H9 (cell line): ENCODE measurements around the gene DNAAF5. TPM values are rescaled to one million over a fixed set of nuclear protein-coding genes. Genes with fewer than 3 reads are reported as not detected.

Experiments
- DNase-seq: peaks from one replicate; pipeline ENCODE4 v3.0.0-alpha.2; 2017
- H2AFZ ChIP-seq: one replicate; pipeline ENCODE4 v1.6.1; 2013; ENCODE audit warnings: mild to moderate bottlenecking, low read length, control low read depth, moderate library complexity
- H2AK5ac ChIP-seq: 2 replicates; pipeline ENCODE4 v1.6.1; 2013; ENCODE audit warnings: low read length, control low read depth, mixed read lengths; ENCODE audit not compliant: insufficient read length
- H2BK120ac ChIP-seq: one replicate; pipeline ENCODE4 v1.6.1; 2013; ENCODE audit warnings: low read depth, mild to moderate bottlenecking, low read length, control low read depth, inconsistent platforms; ENCODE audit not compliant: poor library complexity, severe bottlenecking
- H2BK12ac ChIP-seq: 2 replicates; pipeline ENCODE4 v1.6.1; 2013; ENCODE audit warnings: low read length, control low read depth, mixed read lengths, low read depth; ENCODE audit not compliant: insufficient read length
- H2BK15ac ChIP-seq: 2 replicates; pipeline ENCODE4 v1.6.1; 2013; ENCODE audit warnings: low read depth, low read length, control low read depth
- H2BK20ac ChIP-seq: one replicate; pipeline ENCODE4 v1.6.1; 2013; ENCODE audit warnings: low read depth, mild to moderate bottlenecking, low read length, control low read depth, inconsistent platforms; ENCODE audit not compliant: poor library complexity, severe bottlenecking
- H2BK5ac ChIP-seq: 2 replicates; pipeline ENCODE4 v1.6.1; 2013; ENCODE audit warnings: low read length, control low read depth, mixed read lengths; ENCODE audit not compliant: insufficient read length
- H3K14ac ChIP-seq: 2 replicates; pipeline ENCODE4 v1.6.1; 2013; ENCODE audit warnings: low read length, control low read depth; ENCODE audit not compliant: insufficient read depth
- H3K18ac ChIP-seq: 2 replicates; pipeline ENCODE4 v1.6.1; 2013; ENCODE audit warnings: low read depth, mild to moderate bottlenecking, mixed read lengths, low read length, control low read depth; ENCODE audit not compliant: insufficient read length
- H3K23ac ChIP-seq: 2 replicates; pipeline ENCODE4 v1.6.1; 2013; ENCODE audit warnings: low read length, control low read depth, mixed read lengths, low read depth; ENCODE audit not compliant: insufficient read length
- H3K23me2 ChIP-seq: 2 replicates; pipeline ENCODE4 v1.6.1; 2013; ENCODE audit warnings: low read depth, mild to moderate bottlenecking, mixed read lengths, low read length, control low read depth; ENCODE audit not compliant: insufficient read length, poor library complexity, severe bottlenecking
- H3K27ac ChIP-seq: 2 replicates; pipeline ENCODE4 v1.5.1; 2013; ENCODE audit warnings: low read length, control low read depth, mixed read lengths, low read depth; ENCODE audit not compliant: insufficient read length
- H3K27me3 ChIP-seq: 2 replicates; pipeline ENCODE4 v1.6.1; 2013; ENCODE audit warnings: low read length, control low read depth, inconsistent platforms; ENCODE audit not compliant: insufficient read depth
- H3K4ac ChIP-seq: 2 replicates; pipeline ENCODE4 v1.6.1; 2013; ENCODE audit warnings: low read depth, mild to moderate bottlenecking, control low read depth, inconsistent platforms, low read length, moderate library complexity
- H3K4me1 ChIP-seq: 2 replicates; pipeline ENCODE4 v1.6.1; 2013; ENCODE audit warnings: low read length, control low read depth, inconsistent platforms; ENCODE audit not compliant: insufficient read depth
- H3K4me2 ChIP-seq: 2 replicates; pipeline ENCODE4 v1.6.1; 2013; ENCODE audit warnings: low read length, control low read depth, mixed read lengths; ENCODE audit not compliant: insufficient read length, insufficient read depth
- H3K56ac ChIP-seq: 2 replicates; pipeline ENCODE4 v1.6.1; 2013; ENCODE audit warnings: low read depth, mild to moderate bottlenecking, mixed read lengths, low read length, control low read depth; ENCODE audit not compliant: insufficient read length
- H3K79me1 ChIP-seq: 2 replicates; pipeline ENCODE4 v1.6.1; 2013; ENCODE audit warnings: low read depth, mild to moderate bottlenecking, moderate library complexity, low read length, control low read depth, inconsistent platforms; ENCODE audit not compliant: insufficient read depth, poor library complexity, severe bottlenecking
- H3K79me2 ChIP-seq: 2 replicates; pipeline ENCODE4 v1.6.1; 2013; ENCODE audit warnings: low read length, control low read depth, inconsistent platforms; ENCODE audit not compliant: insufficient read depth
- H3K9ac ChIP-seq: 2 replicates; pipeline ENCODE4 v1.6.1; 2013; ENCODE audit warnings: low read length, control low read depth, mixed read lengths; ENCODE audit not compliant: insufficient read length; ENCODE audit errors: extremely low read depth
- H3K9me3 ChIP-seq: one replicate; pipeline ENCODE4 v1.6.1; 2013; ENCODE audit warnings: low read depth, low read length, inconsistent platforms; ENCODE audit not compliant: control insufficient read depth
- H3T11ph ChIP-seq: one replicate; pipeline ENCODE4 v1.6.1; 2013; ENCODE audit warnings: mild to moderate bottlenecking, low read length, control low read depth, inconsistent platforms
- H4K20me1 ChIP-seq: one replicate; pipeline ENCODE4 v1.6.1; 2013; ENCODE audit not compliant: control insufficient read depth, insufficient read length, insufficient read depth
- H4K5ac ChIP-seq: 2 replicates; pipeline ENCODE4 v1.6.1; 2013; ENCODE audit warnings: low read depth, mild to moderate bottlenecking, mixed read lengths, low read length, control low read depth; ENCODE audit not compliant: insufficient read length
- H4K8ac ChIP-seq: replicated peaks from 2 replicates; pipeline ENCODE4 v1.6.1; 2013; ENCODE audit warnings: low read length, control low read depth, mixed read lengths, low read depth; ENCODE audit not compliant: insufficient read length
- H4K91ac ChIP-seq: 2 replicates; pipeline ENCODE4 v1.6.1; 2013; ENCODE audit warnings: low read depth, mild to moderate bottlenecking, moderate library complexity, mixed read lengths, low read length, control low read depth; ENCODE audit not compliant: insufficient read length
- H3K27ac Mint-ChIP-seq, 3 experiments: 2 replicates in 2 of 3; 3 replicates in 1 of 3; pipeline ENCODE4 v1.8.0; 2020 to 2021; ENCODE audit warnings: mixed read lengths in 3 of 3, mild to moderate bottlenecking in 1 of 3, moderate library complexity in 1 of 3
- H3K27me3 Mint-ChIP-seq: 2 replicates; pipeline ENCODE4 v1.8.0; 2021; ENCODE audit warnings: low read depth, mild to moderate bottlenecking, moderate library complexity, mixed read lengths
- H3K36me3 Mint-ChIP-seq, 3 experiments: 2 replicates in 2 of 3; 3 replicates in 1 of 3; pipeline ENCODE4 v1.8.0; 2020 to 2021; ENCODE audit warnings: low read depth in 3 of 3, mixed read lengths in 3 of 3; ENCODE audit not compliant: insufficient read depth in 1 of 3
- H3K4me1 Mint-ChIP-seq, 2 experiments: 2 replicates each; pipeline ENCODE4 v1.8.0; 2020; ENCODE audit warnings: mixed read lengths in 2 of 2
- H3K4me3 Mint-ChIP-seq, 2 experiments: 2 replicates in 1 of 2; 3 replicates in 1 of 2; pipeline ENCODE4 v1.8.0; 2020 to 2021; ENCODE audit warnings: mild to moderate bottlenecking in 2 of 2, mixed read lengths in 2 of 2, moderate library complexity in 1 of 2
- H3K9me3 Mint-ChIP-seq, 2 experiments: 2 replicates in 1 of 2; 3 replicates in 1 of 2; pipeline ENCODE4 v1.8.0; 2020; ENCODE audit warnings: mild to moderate bottlenecking in 2 of 2, mixed read lengths in 2 of 2, moderate library complexity in 1 of 2
- CTCF ChIP-seq: fragments of 200-600 bp; sonication (generic); conservative IDR thresholded peaks from 3 replicates; pipeline ENCODE4 v1.8.0; 2021; ENCODE audit warnings: antibody characterized with exemption, mild to moderate bottlenecking
- WGBS: extraction: QIAGEN DNeasy Blood & Tissue Kit; methylation state at CpG from one replicate; pipeline ENCODE4 v1.1.7; 2013; ENCODE audit warnings: missing lambda C conversion rate, low lambda C conversion rate, mixed read lengths; ENCODE audit not compliant: insufficient read length; ENCODE audit errors: extremely low coverage; 5-methylcytosine and 5-hydroxymethylcytosine counted together
- total RNA-seq: library from RNA; stranded (reverse); gene quantifications from 2 replicates; pipeline ENCODE4 v1.2.1, GENCODE V29; 2021

DNAAF5 gene
- total RNA-seq, 1 experiment from 2014 or later: 43.5 TPM

GRCh38 chr7:732094-732541 is 5.6 kb downstream of the DNAAF5 start:
- Histone ChIP-seq H3K79me1 (no peaks in the 10 kb centered on the region), H2BK12ac (no peak overlapping the region), H3T11ph (no peak overlapping the region), H2BK20ac (no peak overlapping the region), H3K9ac (no peak overlapping the region), H3K23me2 (peaks cover 5% of the 10 kb centered on the region), H3K23ac (no peak overlapping the region), H3K56ac (no peak overlapping the region), H4K91ac (no peak overlapping the region), H3K9me3 (peaks cover 15% of the 10 kb centered on the region), H2AK5ac (no peak overlapping the region), H3K27me3 (no peaks in the 10 kb centered on the region), H3K79me2 (peaks cover 15% of the 10 kb centered on the region; the same call in 1 of the 2 replicates), H3K27ac (no peak overlapping the region), H4K5ac (no peak overlapping the region), H2BK5ac (no peak overlapping the region), H2AFZ (no peak overlapping the region), H2BK120ac (no peak overlapping the region), H4K8ac (no peak overlapping the region), H3K4me1 (no peaks in the 10 kb centered on the region; the same call in 1 of the 2 replicates), H2BK15ac (no peak overlapping the region), H3K14ac (no peak overlapping the region), H3K4me2 (no peak overlapping the region), H3K4ac (no peak overlapping the region), H3K18ac (no peak overlapping the region), H4K20me1 (no peaks in the 10 kb centered on the region)
- Mint-ChIP-seq H3K27me3 (no peaks in the 10 kb centered on the region), H3K27ac (no peak overlapping the region), H3K36me3 (peaks cover 13 to 39% (median 15%) of the 10 kb centered on the region in 3 experiments), H3K4me1 (peaks cover 9 to 12% of the 10 kb centered on the region in 2 experiments), H3K4me3 (no peak overlapping the region), H3K9me3 (no peaks in the 10 kb centered on the region; a peak in 2 of 5 replicates)
- TF ChIP-seq CTCF: peak; percentile 46; the same call in 2 of the 3 replicates
- no CpG with 5 or more reads among the region's 17 CpGs for WGBS
- peak; percentile 48 for DNase-seq
